NOMO-1 treated with dmso at 0.1 percent for 144 hours (cell line): ENCODE data around the gene ANKRD6.
"Not testable (repeated sequence)": the region's sequence is repeated elsewhere in the genome, so short reads cannot be mapped to it uniquely, and the experiment has no call there.

Source experiments
- DNase-seq: peaks from one replicate; lab custom pipeline; 2025; ENCODE audit not compliant: unreplicated experiment; lab: John Stamatoyannopoulos, UW

Gene ANKRD6

DNA sequence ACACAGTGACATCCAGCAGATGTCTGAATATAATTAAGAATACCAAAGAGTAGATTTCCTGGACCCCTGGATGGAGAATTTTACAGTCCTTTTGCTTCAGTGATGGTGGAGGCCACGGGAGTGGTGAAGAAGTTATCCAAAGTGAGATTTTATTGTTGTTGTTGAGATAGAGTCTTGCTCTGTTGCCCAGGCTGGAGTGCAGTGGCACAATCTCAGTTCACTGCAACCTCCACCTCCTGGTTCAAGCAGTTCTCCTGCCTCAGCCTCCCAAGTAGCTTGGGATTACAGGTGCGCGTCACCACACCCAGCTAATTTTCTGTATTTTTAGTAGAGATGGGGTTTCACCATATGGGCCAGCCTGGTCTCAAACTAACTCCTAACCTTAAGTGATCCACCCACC lies 208.6 kb downstream of the ANKRD6 start:
- not testable (repeated sequence) for DNase-seq

DNA sequence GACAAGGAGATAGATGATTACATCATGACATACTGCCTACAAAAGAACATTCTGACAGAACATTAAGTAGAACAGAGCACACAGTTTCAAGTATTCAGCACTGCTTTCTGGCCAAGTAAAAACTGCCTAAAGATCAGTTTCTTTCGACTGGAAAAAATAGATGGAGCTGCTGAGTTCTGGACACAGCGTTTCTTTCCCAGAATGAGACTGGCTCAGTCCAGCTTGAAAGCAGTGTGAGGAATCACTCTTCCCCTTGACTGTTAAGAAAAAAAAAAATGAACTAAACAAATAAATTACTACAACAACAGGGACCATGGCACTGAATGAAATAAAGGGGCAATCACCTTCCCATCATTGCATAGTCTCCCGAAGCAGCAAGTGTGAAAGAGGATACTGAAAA lies 210.0 kb downstream of the ANKRD6 start:
- DNase-seq, result no peak

DNA sequence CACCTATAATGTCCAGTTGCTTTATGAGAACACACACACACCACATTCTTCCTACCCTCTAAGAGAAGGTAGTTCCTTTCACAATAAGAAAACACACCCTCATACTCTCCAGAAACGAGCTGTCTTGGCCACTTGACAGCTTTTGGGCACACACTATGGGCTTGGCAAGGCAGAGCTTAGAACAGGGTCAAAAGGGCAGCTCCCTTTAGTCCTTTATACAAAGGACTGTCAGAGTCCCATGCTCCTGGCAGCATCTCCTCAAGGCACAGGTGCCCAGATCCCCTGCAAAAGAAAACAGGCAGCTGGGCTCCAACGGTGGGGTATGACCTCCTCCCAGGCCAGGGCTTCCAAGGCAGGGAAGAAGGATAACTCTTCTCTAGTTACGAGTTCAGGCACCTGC lies 210.5 kb downstream of the ANKRD6 start:
- no peak for DNase-seq

DNA sequence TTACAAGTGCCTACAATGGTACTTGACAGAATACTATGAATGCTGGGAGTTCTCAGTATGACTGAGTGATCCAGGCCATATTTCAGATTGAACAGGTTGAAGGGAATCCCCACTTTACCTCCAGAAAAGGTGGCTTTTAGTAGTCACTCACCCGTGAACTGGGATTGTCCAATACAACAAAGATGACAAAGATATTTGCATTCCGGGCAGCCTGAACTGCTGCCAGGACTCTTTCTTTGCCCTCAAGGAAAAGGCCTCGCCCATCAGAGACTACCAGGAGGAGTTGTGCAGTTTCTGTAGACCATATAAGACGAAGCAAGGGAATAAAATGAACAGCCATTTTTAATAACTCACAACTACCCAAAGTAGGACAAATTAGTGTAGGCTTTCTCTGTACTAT lies 211.9 kb downstream of the ANKRD6 start:
- no peak for DNase-seq

DNA sequence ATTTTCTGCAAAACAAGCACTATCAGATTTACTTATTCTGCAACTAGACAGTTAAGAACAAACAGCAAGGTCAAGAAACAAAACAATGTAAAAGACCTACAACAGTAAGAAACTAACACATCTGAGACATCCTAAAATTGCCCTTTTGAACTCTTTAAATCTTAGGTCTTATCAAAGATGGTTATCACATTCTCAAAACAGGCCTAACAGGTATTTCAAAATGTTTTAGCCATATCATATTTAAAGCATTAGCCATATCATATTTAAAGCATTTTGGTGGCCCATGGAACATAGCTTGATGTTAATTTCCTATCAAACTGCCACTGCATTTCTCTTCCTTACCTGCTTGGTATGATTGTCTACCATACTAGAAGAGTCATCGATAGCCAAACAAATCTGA lies 216.7 kb downstream of the ANKRD6 start:
- no peak for DNase-seq

DNA sequence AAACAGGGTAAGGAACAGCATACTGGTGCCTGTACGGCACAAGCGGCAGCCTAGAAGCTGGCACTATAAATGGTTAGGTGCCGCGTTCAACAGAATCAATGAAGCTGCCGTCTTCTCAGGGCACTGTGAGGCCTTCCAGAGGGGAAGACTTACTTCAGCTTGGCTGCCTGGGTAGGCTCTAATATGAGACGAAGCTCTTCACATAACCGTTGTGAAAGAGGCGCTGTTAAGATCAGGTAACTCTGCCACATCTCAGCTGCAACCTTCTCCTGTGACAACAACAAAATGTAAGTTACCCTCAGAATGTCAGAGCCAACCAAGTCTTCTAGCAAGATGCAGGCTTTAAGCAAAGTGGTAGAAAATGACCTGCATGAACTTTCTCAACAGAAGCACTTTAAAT lies 217.6 kb downstream of the ANKRD6 start:
- no peak for DNase-seq

DNA sequence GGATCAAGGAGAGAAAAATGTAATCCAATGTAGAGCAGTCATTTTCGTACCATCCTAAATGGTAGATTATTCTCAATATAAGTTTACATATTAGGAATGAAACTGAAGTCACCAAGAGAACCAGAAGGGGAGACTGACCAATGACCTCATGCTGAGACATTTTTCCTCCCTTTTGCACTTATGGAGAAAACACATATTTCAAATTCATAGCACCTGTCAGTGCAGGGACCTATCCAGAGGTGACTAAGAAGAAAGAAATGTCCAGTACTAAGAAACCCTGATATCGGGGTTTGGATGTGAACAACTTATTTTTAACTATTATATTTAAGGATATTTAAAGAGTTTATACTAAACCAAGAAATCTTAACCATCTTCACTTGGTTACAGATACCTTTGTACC lies 222.2 kb downstream of the ANKRD6 start:
- no peak for DNase-seq

DNA sequence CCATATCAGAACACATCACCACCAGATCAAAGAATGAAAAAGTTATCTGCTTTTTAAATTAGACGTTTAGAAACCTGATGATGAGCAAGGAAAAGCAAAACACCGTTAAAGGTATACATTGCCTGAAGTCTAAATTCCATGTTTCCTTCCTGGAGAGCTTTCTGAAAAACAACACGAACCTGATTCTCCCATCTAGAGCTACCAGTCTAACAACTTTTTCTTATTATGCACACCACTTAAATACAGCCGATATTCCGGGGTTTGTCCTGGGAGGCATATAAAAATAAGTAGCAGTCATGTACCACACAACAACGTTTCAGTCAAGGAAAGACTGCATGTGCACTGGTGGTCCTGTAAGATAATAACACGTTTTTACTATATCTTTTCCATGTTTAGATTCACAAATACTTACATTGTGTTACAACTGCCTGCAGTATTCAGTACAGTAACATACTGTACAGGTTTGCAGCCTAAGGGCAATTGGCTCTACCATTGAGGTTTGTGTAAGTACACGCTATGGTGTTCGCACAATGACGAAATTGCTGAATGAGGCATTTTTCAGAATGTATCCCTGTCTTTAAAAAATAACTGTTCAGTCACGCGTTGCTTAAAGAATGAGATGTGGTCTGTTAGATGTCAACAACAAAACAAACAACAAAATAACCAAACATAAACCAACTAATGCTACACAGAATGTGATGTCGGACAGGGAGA lies 224.7 kb downstream of the ANKRD6 start:
- no peak for DNase-seq

DNA sequence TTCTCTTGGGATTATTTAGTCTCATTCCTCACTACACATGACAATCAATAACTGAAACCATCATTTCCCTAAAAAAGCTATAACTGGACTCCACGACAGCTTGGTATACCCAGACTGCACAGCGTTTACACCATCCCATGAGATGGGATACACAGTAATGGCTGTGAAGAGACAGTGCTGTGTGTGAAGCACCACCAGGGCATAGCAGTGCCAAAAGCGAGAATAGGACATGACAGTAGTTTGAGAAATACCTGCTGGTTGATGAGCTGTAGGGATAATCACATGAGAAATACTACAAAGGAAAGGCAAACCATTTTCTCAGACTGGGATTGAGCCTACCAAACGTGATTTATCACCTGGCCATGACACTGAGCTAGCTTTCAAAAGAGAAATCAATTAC lies 228.0 kb downstream of the ANKRD6 start:
- DNase-seq, result no peak

DNA sequence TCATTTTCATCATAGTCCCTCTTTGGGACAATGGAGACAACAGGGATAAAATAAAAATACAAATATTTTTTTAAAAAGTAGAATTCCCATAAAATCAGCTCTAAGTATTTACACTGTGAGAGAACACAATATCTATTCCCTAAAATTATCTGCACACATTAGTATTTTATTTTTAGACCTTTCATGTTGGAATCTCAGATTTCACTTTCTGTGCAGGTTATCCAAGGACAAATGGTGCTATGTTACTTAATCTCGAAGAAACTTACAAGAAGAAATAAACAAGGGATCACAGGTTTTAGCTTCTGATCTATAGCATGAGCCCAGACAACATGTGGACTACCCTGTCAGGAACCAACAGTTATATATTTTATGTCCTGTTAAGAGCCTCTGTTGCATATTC lies 228.6 kb downstream of the ANKRD6 start:
- no peak for DNase-seq

DNA sequence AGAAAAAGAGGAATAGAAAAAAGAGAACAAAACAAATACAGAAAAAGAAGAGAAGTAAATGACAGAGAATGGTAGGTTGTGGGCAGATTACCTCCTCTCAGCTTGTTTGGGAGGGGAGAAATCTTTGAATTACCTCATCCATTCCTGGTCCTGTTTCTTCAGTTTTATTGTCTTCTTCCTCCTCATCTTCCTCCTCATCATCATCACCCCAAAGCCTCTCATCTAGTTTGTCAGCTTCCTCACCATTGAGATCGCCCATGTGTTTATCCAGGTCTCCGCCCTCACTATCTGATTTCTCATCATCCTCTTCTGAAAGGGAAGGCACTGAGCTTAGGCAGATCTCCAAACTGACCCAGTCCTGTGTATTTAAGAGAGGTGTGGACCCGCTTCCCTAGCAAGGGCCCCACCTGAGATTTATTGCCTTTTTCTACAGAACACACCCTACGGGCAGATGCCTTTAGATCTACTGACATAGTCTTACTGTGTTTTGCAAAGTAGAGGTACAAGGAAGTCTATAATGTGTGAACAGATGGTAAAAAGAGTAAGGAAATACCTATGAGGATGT lies 229.8 kb downstream of the ANKRD6 start:
- DNase-seq, result no peak

DNA sequence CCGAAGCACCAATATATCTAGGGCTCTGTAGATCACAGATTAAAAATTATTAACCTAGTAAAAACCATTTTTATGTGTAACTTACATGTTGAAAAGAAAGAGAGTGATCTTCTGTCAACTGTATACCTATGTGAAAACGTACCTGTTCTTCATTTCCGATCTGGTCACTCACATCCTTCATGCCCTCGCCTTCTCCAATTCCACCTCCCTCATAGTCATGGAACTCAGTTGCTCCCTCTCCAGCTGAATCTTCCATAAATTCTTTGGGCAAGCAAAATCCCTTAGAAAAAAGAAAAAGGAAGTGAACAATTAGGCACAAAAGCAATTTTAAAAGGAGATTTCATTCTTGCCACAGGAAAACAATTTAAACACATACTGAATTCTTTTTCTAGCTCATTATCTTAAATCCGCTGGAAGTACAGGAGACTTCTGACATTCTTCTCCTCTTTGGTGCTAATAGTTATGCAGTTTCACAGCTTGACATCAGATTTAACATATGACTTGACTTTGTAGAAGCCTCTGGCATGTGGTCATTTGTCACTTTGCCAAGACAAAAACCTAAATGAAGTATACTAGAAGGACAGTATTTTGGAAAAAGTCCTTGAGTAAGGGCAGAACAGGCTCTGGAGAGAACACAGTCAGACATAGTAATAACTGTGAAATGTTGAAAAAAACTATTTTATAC lies 235.1 kb downstream of the ANKRD6 start:
- DNase-seq, result no peak

DNA sequence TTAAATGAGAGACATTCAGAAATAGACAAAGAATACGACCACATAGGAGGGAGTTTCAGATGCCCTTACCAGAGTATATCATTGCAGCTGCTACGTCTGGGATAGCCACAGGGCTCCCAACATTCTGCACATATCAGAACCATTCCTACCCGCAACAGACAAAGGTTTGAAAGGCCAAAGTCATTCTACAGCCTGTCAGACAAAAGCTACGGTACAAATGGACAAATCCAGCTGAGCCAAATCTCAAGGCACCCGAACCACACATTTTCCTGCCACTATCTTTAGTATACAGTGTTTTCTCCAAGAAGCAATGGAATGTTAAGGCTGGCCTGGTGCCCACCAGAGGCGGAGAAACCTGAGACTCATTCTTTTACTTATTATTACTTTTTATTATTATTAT lies 236.1 kb downstream of the ANKRD6 start:
- no peak for DNase-seq

DNA sequence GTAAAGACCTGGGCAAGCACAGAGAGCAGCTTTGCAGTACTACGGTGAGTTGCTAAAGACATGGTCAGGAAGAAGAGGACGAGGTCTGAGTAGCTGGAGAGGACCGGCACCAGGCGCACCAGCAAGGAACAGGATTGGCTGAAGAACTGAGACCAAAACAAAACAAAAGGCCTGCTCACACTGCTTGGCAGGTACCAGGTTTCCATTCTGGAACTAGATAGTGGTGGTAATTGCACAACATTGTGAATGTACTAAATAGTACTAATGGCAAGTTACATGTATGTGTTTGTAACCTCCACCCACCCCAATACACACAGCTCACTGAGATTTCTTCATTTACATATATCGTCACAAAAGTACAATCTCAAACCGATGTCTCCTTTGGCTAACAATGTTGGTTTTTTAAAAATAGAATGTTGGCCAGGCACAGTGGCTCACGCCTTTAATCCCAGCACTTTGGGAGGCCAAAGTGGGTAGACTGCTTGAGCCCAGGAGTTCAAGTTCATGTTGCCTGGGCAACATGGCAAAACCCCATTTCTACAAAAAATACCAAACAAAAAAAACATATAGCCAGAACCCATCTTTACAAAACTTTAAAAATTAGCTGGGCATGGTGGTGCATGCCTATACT lies 238.1 kb downstream of the ANKRD6 start:
- no peak for DNase-seq

DNA sequence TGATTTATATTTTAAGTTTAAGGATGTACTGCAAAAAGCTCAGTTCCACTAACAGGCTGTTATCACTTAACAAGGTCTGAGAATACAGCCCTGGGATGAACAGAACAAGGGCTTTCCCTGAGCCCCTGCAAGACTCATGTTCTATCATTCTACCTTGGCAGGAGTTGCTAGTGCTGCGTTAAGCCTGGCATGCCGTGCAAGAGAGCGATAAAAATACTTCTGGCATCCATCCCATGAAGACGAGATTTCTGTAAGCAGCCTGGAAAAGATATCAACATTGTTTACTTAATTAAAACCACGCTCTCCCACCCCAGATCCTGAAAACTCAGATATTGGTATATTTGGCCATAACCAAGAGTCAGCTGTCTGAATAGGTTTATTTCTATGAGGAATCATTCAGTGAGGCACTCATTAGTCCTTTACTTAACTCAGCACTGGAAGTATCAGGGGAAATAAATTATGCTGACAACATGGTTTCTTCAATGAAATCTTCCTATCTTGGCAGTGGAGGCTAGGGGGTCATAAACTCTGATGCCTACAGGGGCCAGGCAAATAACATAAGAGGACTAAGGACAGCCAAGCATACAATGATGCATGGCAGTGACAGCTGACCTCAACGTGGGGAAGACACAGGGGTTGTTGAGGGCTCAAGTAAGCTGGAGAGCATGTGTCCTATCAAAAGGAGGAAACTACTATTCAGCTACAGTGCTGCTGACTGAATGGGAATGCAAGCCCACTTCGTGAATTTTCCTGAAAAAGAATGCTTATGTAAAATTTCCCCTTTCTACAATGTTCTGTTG lies 243.2 kb downstream of the ANKRD6 start:
- DNase-seq, result no peak

DNA sequence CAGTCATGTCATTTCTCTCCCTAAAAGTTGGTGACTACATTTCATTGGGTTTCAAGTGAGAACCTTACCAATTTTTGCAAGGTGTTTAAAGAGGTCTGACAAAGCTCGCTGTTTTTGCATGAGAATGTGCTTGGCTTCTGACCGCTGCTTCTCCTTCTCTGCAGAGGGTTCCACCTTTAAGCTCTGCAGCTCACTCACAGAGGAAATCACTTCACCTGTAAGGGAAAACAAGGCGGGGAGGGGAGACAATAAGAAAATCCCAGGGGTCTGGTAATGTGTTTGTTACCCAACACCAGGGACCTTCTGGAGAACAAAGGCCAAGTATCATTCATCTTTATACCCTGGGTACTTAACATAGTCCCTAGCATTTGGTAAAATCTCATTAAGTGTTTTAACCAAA lies 245.6 kb downstream of the ANKRD6 start:
- DNase-seq, result no peak

DNA sequence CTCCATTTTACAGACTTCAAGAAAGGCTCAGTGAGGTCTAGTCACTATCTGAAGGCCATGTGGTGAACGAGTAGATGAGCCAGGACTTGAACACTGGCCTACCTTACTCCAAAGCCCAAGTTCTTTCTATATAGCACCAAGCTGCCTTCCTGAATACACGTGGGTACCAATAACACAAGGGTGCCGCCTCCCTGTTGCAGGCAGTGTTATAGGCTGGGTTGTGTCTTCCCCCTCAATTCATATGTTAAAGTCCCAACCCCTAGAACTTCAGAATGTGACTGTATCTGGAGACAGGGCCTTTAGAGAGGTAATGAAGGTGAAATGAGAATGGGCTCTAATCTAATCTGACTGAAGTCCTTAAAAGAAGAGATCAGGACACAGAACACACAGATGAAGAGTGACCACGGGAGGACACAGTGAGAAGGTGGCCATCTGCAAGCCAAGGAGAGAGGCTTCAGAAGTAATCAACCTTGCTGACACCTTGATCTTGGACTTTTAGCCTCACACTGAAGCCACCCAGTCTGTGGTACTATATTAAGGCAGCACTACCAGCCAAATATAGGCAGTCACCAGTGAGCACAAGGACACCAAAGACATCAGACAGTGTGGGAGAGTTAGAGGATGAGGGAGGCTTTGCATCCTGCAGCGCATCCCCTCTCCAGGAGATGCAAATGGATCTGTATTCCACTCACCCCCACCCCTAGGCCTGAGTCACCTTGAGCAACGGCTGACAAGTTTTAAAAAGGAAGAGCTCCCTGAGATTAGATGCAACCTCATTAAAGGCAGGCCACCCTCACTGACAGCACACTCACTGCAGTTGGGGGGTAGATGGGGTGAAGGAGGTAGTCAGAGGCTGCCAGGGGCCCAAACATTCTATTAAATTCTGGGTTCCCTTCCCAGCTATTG lies 246.5 kb downstream of the ANKRD6 start:
- DNase-seq, result no peak

DNA sequence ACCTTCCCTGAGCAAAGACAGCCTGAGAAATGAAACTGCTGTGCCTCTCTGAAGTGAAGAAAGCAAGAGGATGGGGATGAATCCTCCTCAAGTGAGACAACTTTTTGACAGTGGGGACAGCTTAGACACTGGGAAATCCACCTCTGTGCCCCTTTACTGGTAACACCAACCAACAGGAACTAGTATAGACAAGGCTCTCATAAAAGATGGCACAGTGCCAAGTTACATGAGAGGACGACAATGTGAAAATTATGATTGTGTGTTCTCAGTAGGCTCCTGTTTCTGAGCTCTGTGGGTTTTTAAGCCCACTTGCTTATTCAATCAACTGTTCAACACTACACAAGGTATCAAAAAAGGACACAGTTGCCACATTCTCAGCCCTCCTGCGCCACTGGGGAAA lies 247.2 kb downstream of the ANKRD6 start:
- no peak for DNase-seq

DNA sequence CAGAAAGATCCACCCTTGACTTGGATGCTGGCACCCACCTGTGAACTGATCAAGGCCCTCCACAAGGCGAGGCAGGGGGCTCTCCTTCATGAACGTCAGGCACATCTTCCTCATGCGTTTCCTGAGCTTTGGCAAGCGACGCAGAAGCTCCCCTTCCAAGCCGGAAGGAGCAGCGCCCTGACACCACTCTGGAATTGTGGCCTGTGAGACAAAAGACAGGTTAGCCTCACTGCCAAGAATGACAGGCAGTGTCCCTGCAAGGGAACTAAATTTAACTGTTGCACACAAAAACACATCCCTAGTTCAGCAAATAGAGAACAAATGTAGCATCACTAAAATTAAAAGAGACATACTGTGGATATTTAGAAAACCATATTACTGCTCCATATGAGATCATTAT lies 247.6 kb downstream of the ANKRD6 start:
- DNase-seq, result no peak

DNA sequence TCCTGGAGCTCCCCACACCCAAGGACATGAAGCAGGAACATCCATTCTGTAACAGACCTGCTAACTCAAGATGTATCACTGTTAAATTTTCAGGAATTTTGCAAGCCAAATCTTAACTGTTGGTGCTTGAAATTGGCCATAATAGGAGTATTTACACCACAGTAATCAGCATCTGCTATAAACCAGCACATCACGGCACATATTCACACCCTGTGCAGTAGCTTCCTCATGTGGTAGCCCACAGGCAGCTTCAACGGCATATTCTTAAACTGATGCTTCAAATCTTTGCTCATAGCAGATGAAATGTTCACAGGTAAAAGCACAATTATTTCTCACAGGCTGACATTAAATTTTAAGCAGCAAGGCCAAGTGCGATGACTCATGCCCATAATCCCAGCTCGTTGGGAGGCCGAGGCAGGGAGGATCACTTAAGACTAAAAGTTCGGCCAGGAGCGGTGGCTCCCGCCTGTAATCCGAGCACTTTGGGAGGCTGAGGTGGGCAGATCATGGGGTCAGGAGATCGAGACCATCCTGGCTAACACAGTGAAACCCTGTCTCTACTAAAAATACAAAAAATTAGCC lies 249.1 kb downstream of the ANKRD6 start:
- DNase-seq, result no peak
